ENCODE results near the gene COL8A2.

- TF ChIP-seq, protein P1, sequence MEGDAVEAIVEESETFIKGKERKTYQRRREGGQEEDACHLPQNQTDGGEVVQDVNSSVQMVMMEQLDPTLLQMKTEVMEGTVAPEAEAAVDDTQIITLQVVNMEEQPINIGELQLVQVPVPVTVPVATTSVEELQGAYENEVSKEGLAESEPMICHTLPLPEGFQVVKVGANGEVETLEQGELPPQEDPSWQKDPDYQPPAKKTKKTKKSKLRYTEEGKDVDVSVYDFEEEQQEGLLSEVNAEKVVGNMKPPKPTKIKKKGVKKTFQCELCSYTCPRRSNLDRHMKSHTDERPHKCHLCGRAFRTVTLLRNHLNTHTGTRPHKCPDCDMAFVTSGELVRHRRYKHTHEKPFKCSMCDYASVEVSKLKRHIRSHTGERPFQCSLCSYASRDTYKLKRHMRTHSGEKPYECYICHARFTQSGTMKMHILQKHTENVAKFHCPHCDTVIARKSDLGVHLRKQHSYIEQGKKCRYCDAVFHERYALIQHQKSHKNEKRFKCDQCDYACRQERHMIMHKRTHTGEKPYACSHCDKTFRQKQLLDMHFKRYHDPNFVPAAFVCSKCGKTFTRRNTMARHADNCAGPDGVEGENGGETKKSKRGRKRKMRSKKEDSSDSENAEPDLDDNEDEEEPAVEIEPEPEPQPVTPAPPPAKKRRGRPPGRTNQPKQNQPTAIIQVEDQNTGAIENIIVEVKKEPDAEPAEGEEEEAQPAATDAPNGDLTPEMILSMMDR (IDR thresholded peaks at IDR 0.05): no peak
- no peak for TF ChIP-seq POLR2A (IDR thresholded peaks at IDR 0.05)
Measured at GRCh38 chr1:36076979-36077573, 47.9 kb downstream of the COL8A2 start.
